ACHN (cell line): ENCODE results near the gene EGFLAM.

ENCODE experiments used
- DNase-seq: peaks from one replicate; pipeline ENCODE4 v3.0.0-alpha.2; 2015
- in situ Hi-C: cut with HindIII; loops from 2 replicates; pipeline ENCODE4 v1.10.0; 2017; ENCODE audit warnings: low sequenced_read_pairs, low pct_ligation_motif_present, low pct_unique_long_range_greater_than_20kb

The EGFLAM gene

GRCh38 chr5:38259062-38259808 is 876 bp downstream of the EGFLAM start:
- in situ Hi-C loops = no loop called here
- no peak for DNase-seq

- no peak for DNase-seq
- in situ Hi-C loops = no loop called here
These were observed 1.4 kb downstream of the EGFLAM start for GRCh38 chr5:38259809-38260160.

GRCh38 chr5:38263983-38264382 is 5.6 kb downstream of the EGFLAM start:
- no peak for DNase-seq
- in situ Hi-C loops = no loop called here

GRCh38 chr5:38265546-38266179 is 7.3 kb downstream of the EGFLAM start:
- peak; percentile 49 for DNase-seq
- in situ Hi-C loops = no loop called here

- DNase-seq = no peak
- in situ Hi-C loops = no loop called here
These were observed 9.0 kb downstream of the EGFLAM start for GRCh38 chr5:38267372-38267771.

- in situ Hi-C loops = no loop called here
- DNase-seq = no peak
These were observed 15.3 kb downstream of the EGFLAM start for GRCh38 chr5:38273626-38274025.

- in situ Hi-C loops = no loop called here
- no peak for DNase-seq
These were observed 16.0 kb downstream of the EGFLAM start for GRCh38 chr5:38274370-38274769.

GRCh38 chr5:38284384-38284783 is 26.0 kb downstream of the EGFLAM start:
- in situ Hi-C loops = no loop called here
- DNase-seq = no peak

- in situ Hi-C loops = no loop called here
- no peak for DNase-seq
These were observed 26.9 kb downstream of the EGFLAM start for GRCh38 chr5:38285226-38285625.

GRCh38 chr5:38286002-38286401 is 27.6 kb downstream of the EGFLAM start:
- in situ Hi-C loops = no loop called here
- no peak for DNase-seq

- DNase-seq = no peak
These were observed 28.8 kb downstream of the EGFLAM start for GRCh38 chr5:38287124-38287523.

GRCh38 chr5:38289457-38289856 is 31.1 kb downstream of the EGFLAM start:
- no peak for DNase-seq
- in situ Hi-C loops = no loop called here

More at GRCh38 chr5:38287124-38287523, 28.8 kb downstream of the EGFLAM start:
- in situ Hi-C loops = no loop called here

GRCh38 chr5:38290028-38290653 is 31.8 kb downstream of the EGFLAM start:
- in situ Hi-C loops = no loop called here
- DNase-seq = no peak

GRCh38 chr5:38291355-38291754 is 33.0 kb downstream of the EGFLAM start:
- in situ Hi-C loops = no loop called here

GRCh38 chr5:38292228-38292627 is 33.9 kb downstream of the EGFLAM start:
- no peak for DNase-seq
- in situ Hi-C loops = no loop called here

More at GRCh38 chr5:38291355-38291754, 33.0 kb downstream of the EGFLAM start:
- no peak for DNase-seq

- in situ Hi-C loops = no loop called here
These were observed 37.4 kb downstream of the EGFLAM start for GRCh38 chr5:38295751-38296150.

GRCh38 chr5:38297830-38298608 is 39.7 kb downstream of the EGFLAM start:
- in situ Hi-C loops = no loop called here
- no peak for DNase-seq

More at GRCh38 chr5:38295751-38296150, 37.4 kb downstream of the EGFLAM start:
- DNase-seq = no peak

GRCh38 chr5:38299585-38299984 is 41.2 kb downstream of the EGFLAM start:
- DNase-seq = no peak
- in situ Hi-C loops = no loop called here

- in situ Hi-C loops = no loop called here
These were observed 46.8 kb downstream of the EGFLAM start for GRCh38 chr5:38305148-38305547.

More at GRCh38 chr5:38305148-38305547, 46.8 kb downstream of the EGFLAM start:
- no peak for DNase-seq
